ENCODE results near the gene BOLA3. TPM values are rescaled to one million over a fixed set of nuclear protein-coding genes. Genes with fewer than 3 reads are reported as not detected.

Gene BOLA3
- total and polyA plus RNA-seq, 10 of the 15 experiments (the other 5 are each of a cell fraction or from before 2014, with no cell fraction given), result 62.6 to 300 (median 134) TPM

GRCh38 chr2:74186038-74186437, 38.3 kb upstream of the BOLA3 start (continued):
- TF ChIP-seq CUX1 (IDR thresholded peaks at IDR 0.05; ENCODE audit: insufficient replicate concordance, low read depth, low read length) (peak; percentile 30), STAT1 (conservative IDR thresholded peaks at IDR 0.05) (no peak), EP300 (IDR thresholded peaks at IDR 0.05; ENCODE audit: borderline replicate concordance in 1 of 2, control insufficient read depth in 1 of 2, low read depth in 2 of 2, low read length in 2 of 2) (peak; percentile 67 to 79), SREBF1 (IDR thresholded peaks at IDR 0.05; ENCODE audit: low read length) (no peak), YY1 (IDR thresholded peaks at IDR 0.05; ENCODE audit: low read depth, low read length) (0 out of 2 replicates have a peak, but pooled peaks have one; percentile 13), ZZZ3 (IDR thresholded peaks at IDR 0.05; ENCODE audit: control insufficient read depth, insufficient read length, low read depth) (no peak), E2F8 (IDR thresholded peaks at IDR 0.05; ENCODE audit: low read depth, partially characterized antibody) (no peak), EED (IDR thresholded peaks at IDR 0.05; ENCODE audit: low read depth) (peak; percentile 86), MEF2A (IDR thresholded peaks at IDR 0.05; ENCODE audit: insufficient read depth, low read depth, low read length) (0 out of 2 replicates have a peak, but pooled peaks have one; percentile 26), MEF2B (IDR thresholded peaks at IDR 0.05; ENCODE audit: partially characterized antibody, poor library complexity, severe bottlenecking) (peak; percentile 38), PAX8 (IDR thresholded peaks at IDR 0.05) (no peak), E4F1 (IDR thresholded peaks at IDR 0.05; ENCODE audit: borderline replicate concordance, partially characterized antibody) (no peak), MYC (IDR thresholded peaks at IDR 0.05; ENCODE audit: insufficient read depth, insufficient read length, insufficient replicate concordance, low read length, severe bottlenecking) (no peak), BACH1 (IDR thresholded peaks at IDR 0.05; ENCODE audit: borderline replicate concordance) (peak; percentile 87; the same call in 1 of the 2 replicates), MTA2 (IDR thresholded peaks at IDR 0.05; ENCODE audit: low read depth) (no peak; the same call in none of the 2 replicates), TBL1XR1 (IDR thresholded peaks at IDR 0.05; ENCODE audit: low read depth, low read length) (no peak), SKIL (IDR thresholded peaks at IDR 0.05; ENCODE audit: low read depth, poor library complexity, severe bottlenecking) (peak; percentile 25)
